GM06990 (cell line): ENCODE data around the gene ABCA5.

Experiments
- DNase-seq: peaks from one replicate; pipeline ENCODE4 v3.0.0-alpha.2; 2011; ENCODE audit not compliant: insufficient read length; ENCODE audit errors: extremely low read depth
- H3K27me3 ChIP-seq: replicated peaks from 2 replicates; pipeline ENCODE4 v1.6.0; 2011; ENCODE audit warnings: low read length; ENCODE audit not compliant: control insufficient read depth, insufficient read depth
- H3K36me3 ChIP-seq: 2 replicates; pipeline ENCODE4 v1.5.1; 2011; ENCODE audit warnings: low read length; ENCODE audit not compliant: control insufficient read depth, insufficient read depth
- H3K4me3 ChIP-seq: replicated peaks from 2 replicates; pipeline ENCODE4 v1.5.1; 2011; ENCODE audit warnings: low read depth, mild to moderate bottlenecking, control low read depth, low read length
- TF ChIP-seq, protein P1 (sequence below): IDR thresholded peaks from 2 replicates; pipeline ENCODE4 v1.5.1; 2011; ENCODE audit warnings: low read length, control low read depth, mild to moderate bottlenecking, inconsistent platforms; ENCODE audit not compliant: insufficient read depth, poor library complexity, severe bottlenecking

ABCA5 gene

DNA sequence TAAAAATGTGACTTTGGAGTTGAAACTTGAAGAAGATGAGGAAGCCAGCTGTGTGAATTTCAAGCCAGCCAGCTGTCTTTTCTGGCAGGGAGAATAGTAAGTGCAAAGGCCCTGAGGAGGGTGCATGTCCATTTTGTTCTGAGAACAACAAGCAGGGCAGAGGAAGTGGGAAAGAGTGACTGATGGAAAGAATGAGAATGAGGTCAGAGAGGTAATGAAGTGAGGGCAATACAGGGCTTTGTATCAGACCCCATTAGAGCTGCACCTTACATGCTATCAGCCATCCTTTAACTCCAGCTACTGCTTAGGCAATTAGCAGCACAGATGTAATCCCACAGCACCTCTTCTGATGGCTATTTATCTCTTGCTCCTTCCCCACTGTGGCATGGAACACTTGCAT is 34.2 kb upstream of the ABCA5 start:
- TF ChIP-seq, protein P1, sequence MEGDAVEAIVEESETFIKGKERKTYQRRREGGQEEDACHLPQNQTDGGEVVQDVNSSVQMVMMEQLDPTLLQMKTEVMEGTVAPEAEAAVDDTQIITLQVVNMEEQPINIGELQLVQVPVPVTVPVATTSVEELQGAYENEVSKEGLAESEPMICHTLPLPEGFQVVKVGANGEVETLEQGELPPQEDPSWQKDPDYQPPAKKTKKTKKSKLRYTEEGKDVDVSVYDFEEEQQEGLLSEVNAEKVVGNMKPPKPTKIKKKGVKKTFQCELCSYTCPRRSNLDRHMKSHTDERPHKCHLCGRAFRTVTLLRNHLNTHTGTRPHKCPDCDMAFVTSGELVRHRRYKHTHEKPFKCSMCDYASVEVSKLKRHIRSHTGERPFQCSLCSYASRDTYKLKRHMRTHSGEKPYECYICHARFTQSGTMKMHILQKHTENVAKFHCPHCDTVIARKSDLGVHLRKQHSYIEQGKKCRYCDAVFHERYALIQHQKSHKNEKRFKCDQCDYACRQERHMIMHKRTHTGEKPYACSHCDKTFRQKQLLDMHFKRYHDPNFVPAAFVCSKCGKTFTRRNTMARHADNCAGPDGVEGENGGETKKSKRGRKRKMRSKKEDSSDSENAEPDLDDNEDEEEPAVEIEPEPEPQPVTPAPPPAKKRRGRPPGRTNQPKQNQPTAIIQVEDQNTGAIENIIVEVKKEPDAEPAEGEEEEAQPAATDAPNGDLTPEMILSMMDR, result no peak
- H3K36me3 ChIP-seq, result no peaks in the 10 kb centered on the region

DNA sequence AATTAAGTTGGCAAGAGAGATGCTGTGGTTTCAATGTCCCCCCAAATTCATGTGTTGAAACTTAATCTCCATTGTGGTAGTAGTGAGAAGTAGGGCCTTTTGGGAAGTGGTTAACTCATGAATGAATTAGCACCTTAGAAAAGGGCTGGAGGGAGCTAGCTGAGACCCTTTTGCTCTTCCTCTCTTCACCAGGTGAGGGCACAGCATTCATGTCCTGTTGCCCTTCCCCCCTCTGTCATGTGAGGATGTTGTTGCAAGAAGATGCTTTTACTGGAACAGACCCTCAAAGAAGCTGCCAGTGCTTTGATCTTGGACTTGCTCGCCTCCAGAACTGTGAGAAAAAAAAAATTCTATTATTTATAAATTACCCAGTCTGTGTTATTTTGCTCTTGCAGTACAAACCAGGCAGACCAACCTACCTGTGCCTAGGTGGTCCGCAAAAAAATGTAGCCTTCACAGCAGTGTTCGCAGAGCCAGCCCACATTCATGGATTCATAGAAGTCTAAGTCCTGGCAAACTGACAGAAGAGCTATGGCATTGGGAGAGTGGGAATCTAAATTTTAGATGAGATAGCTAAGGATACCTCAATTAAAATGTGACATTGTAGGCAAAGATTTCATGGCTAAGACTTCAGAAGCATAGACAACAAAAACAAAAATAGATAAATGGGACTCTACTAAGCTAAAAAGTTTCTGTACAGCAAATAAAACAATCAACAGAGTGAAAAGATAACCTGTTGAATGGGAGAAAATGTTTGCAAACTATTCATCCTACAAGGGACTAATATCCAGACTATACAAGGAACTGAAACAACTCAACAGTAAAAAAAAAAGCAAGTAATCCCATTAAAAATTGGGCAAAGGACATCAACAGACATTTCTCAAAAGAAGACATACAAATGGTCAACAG is 32.0 kb upstream of the ABCA5 start:
- TF ChIP-seq, protein P1, result peak; percentile 61
- H3K36me3 ChIP-seq, result no peaks in the 10 kb centered on the region
- peak; percentile 9 for DNase-seq
- H3K27me3 ChIP-seq, result no peaks in the 10 kb centered on the region
- H3K4me3 ChIP-seq, result no peak overlapping the region

More for the DNA sequence above, 34.2 kb upstream of the ABCA5 start:
- DNase-seq, result no peak
- Histone ChIP-seq H3K4me3 (no peak overlapping the region), H3K27me3 (no peaks in the 10 kb centered on the region)

DNA sequence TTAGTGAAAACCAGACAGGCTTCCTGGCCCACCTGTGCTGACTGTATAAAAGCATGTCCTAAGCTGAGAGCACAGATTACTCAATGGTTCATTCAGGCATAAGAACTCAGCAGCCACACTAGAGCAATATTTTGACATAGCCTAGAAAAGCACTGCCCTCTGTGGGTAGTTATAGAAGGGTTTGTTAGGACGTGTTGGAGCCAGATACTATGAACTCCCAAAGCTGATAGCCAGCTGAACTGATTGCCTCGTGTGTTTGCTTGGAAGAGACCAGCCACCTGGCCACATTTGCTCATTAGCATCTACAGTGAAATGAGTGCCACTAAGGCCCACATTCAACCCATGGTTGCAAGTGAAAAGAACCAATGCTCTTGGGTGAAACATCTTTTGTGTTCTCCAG is 30.8 kb upstream of the ABCA5 start:
- no peak for DNase-seq
- no peak overlapping the region for H3K4me3 ChIP-seq
- no peaks in the 10 kb centered on the region for H3K27me3 ChIP-seq
- TF ChIP-seq, protein P1, result peak; percentile 11
- H3K36me3 ChIP-seq, result no peaks in the 10 kb centered on the region

DNA sequence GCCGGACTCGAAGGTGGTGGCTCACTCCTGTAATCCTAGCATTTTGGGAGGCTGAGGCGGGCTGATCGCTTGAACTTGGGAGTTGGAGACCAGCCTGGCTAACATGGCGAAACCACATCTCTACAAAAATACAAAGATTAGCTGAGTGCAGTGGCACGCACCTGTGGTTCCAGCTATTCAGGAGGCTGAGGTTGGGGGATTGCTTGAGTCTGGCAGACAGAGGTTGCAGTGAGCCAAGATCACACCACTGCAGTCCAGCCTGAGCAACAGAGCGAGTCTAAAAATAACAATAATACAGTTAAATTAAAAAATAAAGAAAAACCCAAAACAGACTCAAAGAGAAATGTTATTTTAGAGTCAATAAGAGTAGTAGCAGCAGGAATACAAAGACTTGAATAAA is 29.7 kb upstream of the ABCA5 start:
- TF ChIP-seq, protein P1, result no peak
- H3K4me3 ChIP-seq, result no peak overlapping the region
- no peak for DNase-seq
- no peaks in the 10 kb centered on the region for H3K27me3 ChIP-seq
- H3K36me3 ChIP-seq, result no peaks in the 10 kb centered on the region

DNA sequence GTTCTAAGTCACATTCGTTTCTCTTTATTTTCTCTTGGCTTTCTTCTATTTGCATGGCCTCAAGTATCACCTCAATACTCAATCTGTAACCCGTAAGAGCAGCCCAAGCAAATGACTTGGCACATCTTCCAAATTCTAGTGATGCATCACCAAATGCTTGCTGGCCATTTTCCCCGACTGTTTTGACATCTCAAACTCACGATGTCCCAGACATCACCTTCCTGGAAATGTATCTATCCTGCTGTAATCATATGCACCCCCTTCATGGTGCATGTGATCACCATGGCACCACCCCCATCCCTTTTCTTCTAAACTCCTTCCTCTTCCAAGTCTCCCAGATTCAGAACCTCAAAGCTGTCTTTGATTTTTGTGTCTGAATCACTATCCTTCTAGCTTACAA is 24.0 kb upstream of the ABCA5 start:
- Histone ChIP-seq H3K4me3 (no peak overlapping the region), H3K36me3 (no peaks in the 10 kb centered on the region), H3K27me3 (no peaks in the 10 kb centered on the region)
- DNase-seq, result no peak
- TF ChIP-seq, protein P1, result no peak

DNA sequence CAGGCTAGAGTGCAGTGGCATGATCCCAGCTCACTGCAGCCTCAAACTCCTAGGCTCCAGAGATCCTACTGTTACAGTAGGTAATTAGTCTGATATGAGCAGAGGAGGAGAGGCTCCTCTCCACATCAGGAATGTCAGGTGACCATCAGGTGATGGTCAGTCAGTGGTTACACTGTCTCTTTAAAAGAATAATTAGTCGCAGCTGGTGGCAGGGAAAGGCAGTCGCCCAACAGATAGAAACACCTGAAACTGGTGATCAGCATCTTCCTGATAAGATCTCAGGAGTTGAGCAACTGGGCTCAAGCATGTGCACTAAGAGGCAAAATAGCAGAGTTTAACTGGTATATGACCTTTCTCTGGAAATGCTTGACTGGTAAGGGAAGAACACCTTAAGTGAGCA is 21.5 kb upstream of the ABCA5 start:
- Histone ChIP-seq H3K36me3 (no peaks in the 10 kb centered on the region), H3K4me3 (no peak overlapping the region), H3K27me3 (no peaks in the 10 kb centered on the region)
- no peak for DNase-seq
- TF ChIP-seq, protein P1, result no peak
